Measurements from ENCODE around the gene GHR. TPM values are rescaled to one million over a fixed set of nuclear protein-coding genes. Genes with fewer than 3 reads are reported as not detected.

The GHR gene
- total RNA-seq: 1.0 and 1.3 TPM in 2 replicates

GRCh38 chr5:42423285-42424165 lies at the start of gene GHR:
Gene GHR (plus strand): TSS chr5:42423439. CDS start chr5:42565875, 142,436 bp downstream.

DNA sequence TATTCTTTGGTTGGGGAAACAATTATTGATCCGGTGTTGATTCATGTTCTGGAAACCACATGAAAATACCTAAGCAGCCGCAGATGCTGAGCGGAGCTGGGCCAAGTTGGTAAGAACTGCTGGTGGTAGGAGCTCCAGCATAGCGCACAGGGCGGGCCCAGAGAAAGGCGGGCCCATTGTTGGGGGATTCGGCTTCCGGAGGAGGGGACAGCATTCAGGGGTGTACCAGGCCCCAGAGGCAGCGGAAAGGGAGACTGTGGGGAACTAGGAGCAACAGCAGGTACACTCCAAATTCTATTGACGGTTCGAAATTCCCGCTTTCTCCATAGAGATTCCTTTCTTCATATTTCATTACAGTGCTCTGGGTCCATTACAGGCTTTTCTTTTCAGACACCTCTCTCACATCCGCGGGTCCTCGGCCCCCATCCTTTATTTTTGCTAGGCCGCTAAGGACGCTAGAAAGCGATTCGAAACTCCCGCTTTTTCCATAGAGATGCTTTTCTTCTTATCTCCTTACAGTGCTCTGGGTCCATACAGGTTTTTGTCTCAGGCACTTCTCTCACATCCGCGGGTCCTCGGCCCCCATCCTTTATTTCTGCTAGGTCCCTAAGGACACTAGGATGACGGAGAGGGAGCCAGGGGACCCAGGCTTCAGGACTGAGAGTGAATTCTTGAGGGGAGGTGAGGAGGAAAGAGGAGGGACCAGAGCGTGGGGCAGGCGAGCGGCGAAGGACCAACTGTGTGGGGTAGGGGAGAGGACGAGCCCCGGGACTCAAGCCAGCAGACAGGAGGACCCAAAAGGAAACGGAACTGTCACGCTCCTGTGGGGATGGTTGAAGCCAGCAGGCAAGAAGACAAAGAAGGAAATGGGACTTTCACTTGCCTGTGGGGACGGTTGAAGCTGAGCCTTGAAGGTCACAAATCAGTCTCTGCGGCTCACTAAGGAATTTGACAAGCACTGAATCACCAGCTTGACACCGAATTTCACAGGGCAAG lies 333.7 kb downstream of the GHR start, which contains the start of gene CCDC152:
Gene CCDC152 (plus strand): TSS at position 213 of the 996 bp plus-strand sequence. CDS start 2,304 bp downstream, outside the sequence.

Data from bronchus fibroblast of lung (primary cell).